Measurements from ENCODE around the gene PTTG1IP. TPM values are rescaled to one million over a fixed set of nuclear protein-coding genes. Genes with fewer than 3 reads are reported as not detected.

Gene PTTG1IP
- total and polyA plus RNA-seq, 7 donors, result 49.7 to 208 (median 158) TPM

GRCh38 chr21:44822484-44823178 is 50.9 kb downstream of the PTTG1IP start:
- H3K27me3 ChIP-seq, result no peaks in the 10 kb centered on the region
- no peak overlapping the region for H3K27ac ChIP-seq
- peaks cover 0 to 8% (median 3%) of the 10 kb centered on the region in 4 donors for H3K4me1 ChIP-seq
- H3K9me3 ChIP-seq, result peaks cover 0 to 6% (median 0%) of the 10 kb centered on the region in 4 donors
- TF ChIP-seq POLR2A (IDR thresholded peaks at IDR 0.05) (no peak), CTCF (IDR thresholded peaks at IDR 0.05) (no peak), POLR2AphosphoS5 (IDR thresholded peaks at IDR 0.05) (no peak), EP300 (IDR thresholded peaks at IDR 0.05) (no peak)
- H3K36me3 ChIP-seq, result no peaks in the 10 kb centered on the region
- intact Hi-C loops (cut with DNase I), result no loop called here
- no peak overlapping the region for H3K4me3 ChIP-seq
- no peak for DNase-seq
- WGBS, 2 donors, result 68 to 70% methylated on average over 5 of the region's 5 CpGs

- H3K9me3 ChIP-seq, result peaks cover 0 to 6% (median 0%) of the 10 kb centered on the region in 4 donors
- no peak for TF ChIP-seq POLR2A (IDR thresholded peaks at IDR 0.05)
- no peak for TF ChIP-seq POLR2AphosphoS5 (IDR thresholded peaks at IDR 0.05)
- no peak for TF ChIP-seq CTCF (IDR thresholded peaks at IDR 0.05)
- no peak for TF ChIP-seq EP300 (IDR thresholded peaks at IDR 0.05)
- DNase-seq, result peak; percentile 25
- H3K27ac ChIP-seq, result no peak overlapping the region
- WGBS, 2 donors, result 83 to 88% methylated on average over 3 of the region's 3 CpGs
- H3K27me3 ChIP-seq, result no peaks in the 10 kb centered on the region
- intact Hi-C loops (cut with DNase I), result no loop called here
- H3K36me3 ChIP-seq, result no peaks in the 10 kb centered on the region
- peaks cover 0 to 24% (median 17%) of the 10 kb centered on the region in 4 donors for H3K4me1 ChIP-seq
- no peak overlapping the region for H3K4me3 ChIP-seq
Observed at GRCh38 chr21:44820851-44821250, 52.6 kb downstream of the PTTG1IP start.

GRCh38 chr21:44819283-44820243 is 53.9 kb downstream of the PTTG1IP start:
- H3K27ac ChIP-seq, result peak overlapping the region in 1 of 4 donors; percentile 90
- peak; percentile 63 for DNase-seq
- H3K27me3 ChIP-seq, result no peaks in the 10 kb centered on the region
- no peak for TF ChIP-seq POLR2AphosphoS5 (IDR thresholded peaks at IDR 0.05)
- TF ChIP-seq EP300 (IDR thresholded peaks at IDR 0.05), result no peak
- TF ChIP-seq POLR2A (IDR thresholded peaks at IDR 0.05), result no peak
- TF ChIP-seq CTCF (IDR thresholded peaks at IDR 0.05), result no peak
- WGBS, 2 donors, result 95 to 96% methylated on average over 33 of the region's 33 CpGs
- H3K4me1 ChIP-seq, result peaks cover 0 to 29% (median 20%) of the 10 kb centered on the region in 4 donors
- peaks cover 0 to 6% (median 0%) of the 10 kb centered on the region in 4 donors for H3K9me3 ChIP-seq
- H3K36me3 ChIP-seq, result no peaks in the 10 kb centered on the region
- intact Hi-C loops (cut with DNase I), result loop anchor here (5.0 kb wide), 2 partner anchors 113 to 482 kb away; partner anchors contain the start of gene CFAP410
- H3K4me3 ChIP-seq, result no peak overlapping the region

GRCh38 chr21:44818640-44819011 is 54.9 kb downstream of the PTTG1IP start:
- TF ChIP-seq CTCF (IDR thresholded peaks at IDR 0.05) (no peak), EP300 (IDR thresholded peaks at IDR 0.05) (no peak), POLR2AphosphoS5 (IDR thresholded peaks at IDR 0.05) (no peak), POLR2A (IDR thresholded peaks at IDR 0.05) (no peak)
- intact Hi-C loops (cut with DNase I), result loop anchor here (1.0 to 5.0 kb wide), 3 partner anchors 51 to 481 kb away; partner anchors contain the start of gene CFAP410
- peaks cover 0 to 3% (median 0%) of the 10 kb centered on the region in 4 donors for H3K36me3 ChIP-seq
- peaks cover 0 to 6% (median 0%) of the 10 kb centered on the region in 4 donors for H3K9me3 ChIP-seq
- WGBS, 2 donors, result 57 to 76% methylated on average over 37 of the region's 37 CpGs
- peaks cover 0 to 29% (median 20%) of the 10 kb centered on the region in 4 donors for H3K4me1 ChIP-seq
- DNase-seq, result peak; percentile 77
- H3K27ac ChIP-seq, result peak overlapping the region; percentile 83 to 93 (median 90)
- peak overlapping the region; percentile 54 to 92 (median 84) for H3K4me3 ChIP-seq
- no peaks in the 10 kb centered on the region for H3K27me3 ChIP-seq

Data from sigmoid colon (tissue), 7 donors.